HCT116 (cell line): ENCODE results near the gene EXD2. TPM values are rescaled to one million over a fixed set of nuclear protein-coding genes. Genes with fewer than 3 reads are reported as not detected.

Experiments used
- CEBPB ChIP-seq: IDR thresholded peaks from 2 replicates; pipeline ENCODE4 v1.6.1; 2012; ENCODE audit warnings: low read depth
- EZH2phosphoT487 ChIP-seq: fragments of 200-600 bp; IDR thresholded peaks from 2 replicates; pipeline ENCODE4 v1.6.1; 2018; ENCODE audit warnings: antibody characterized with exemption, borderline replicate concordance
- FOSL1 ChIP-seq: IDR thresholded peaks from 2 replicates; pipeline ENCODE4 v1.6.1; 2012; ENCODE audit warnings: low read depth
- JUND ChIP-seq: IDR thresholded peaks from 2 replicates; pipeline ENCODE4 v1.6.1; 2012
- TCF7L2 ChIP-seq: IDR thresholded peaks from 2 replicates; pipeline ENCODE4 v1.7.0; 2011; ENCODE audit warnings: borderline replicate concordance, inconsistent platforms; ENCODE audit not compliant: insufficient read depth, insufficient read length; ENCODE audit errors: extremely low read depth
- ZBTB33 ChIP-seq: IDR thresholded peaks from 2 replicates; pipeline ENCODE4 v1.6.1; 2011; ENCODE audit warnings: mild to moderate bottlenecking, low read length, moderate library complexity; ENCODE audit not compliant: insufficient replicate concordance; ENCODE audit errors: extremely low read depth
- ZFX ChIP-seq: fragments of 450-650 bp; IDR thresholded peaks from 2 replicates; pipeline ENCODE4 v1.6.1; 2017
- ZNF274 ChIP-seq: fragments of 200-500 bp; sonication (Bioruptor generic); IDR thresholded peaks from 2 replicates; pipeline ENCODE4 v1.6.1; 2014; ENCODE audit warnings: mild to moderate bottlenecking, low read depth, low read length, inconsistent platforms
- total RNA-seq: library from RNA; stranded (reverse); gene quantifications from one replicate; pipeline ENCODE4 v1.2.1, GENCODE V29; 2021; ENCODE audit not compliant: unreplicated experiment
- TF ChIP-seq, protein P1 (sequence below): IDR thresholded peaks from 2 replicates; pipeline ENCODE4 v1.6.1; 2012
- TF ChIP-seq, protein P2 (sequence below): IDR thresholded peaks from 2 replicates; pipeline ENCODE4 v1.6.1; 2012; ENCODE audit warnings: low read depth

Gene EXD2
- total RNA-seq, 1 experiment from 2014 or later = 20.2 TPM

- TF ChIP-seq ZBTB33 (no peak), JUND (no peak), EZH2phosphoT487 (no peak), FOSL1 (no peak), ZFX (no peak), TCF7L2 (no peak), CEBPB (no peak), ZNF274 (no peak)
- TF ChIP-seq, protein P1, sequence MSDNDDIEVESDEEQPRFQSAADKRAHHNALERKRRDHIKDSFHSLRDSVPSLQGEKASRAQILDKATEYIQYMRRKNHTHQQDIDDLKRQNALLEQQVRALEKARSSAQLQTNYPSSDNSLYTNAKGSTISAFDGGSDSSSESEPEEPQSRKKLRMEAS = no peak
- TF ChIP-seq, protein P2, sequence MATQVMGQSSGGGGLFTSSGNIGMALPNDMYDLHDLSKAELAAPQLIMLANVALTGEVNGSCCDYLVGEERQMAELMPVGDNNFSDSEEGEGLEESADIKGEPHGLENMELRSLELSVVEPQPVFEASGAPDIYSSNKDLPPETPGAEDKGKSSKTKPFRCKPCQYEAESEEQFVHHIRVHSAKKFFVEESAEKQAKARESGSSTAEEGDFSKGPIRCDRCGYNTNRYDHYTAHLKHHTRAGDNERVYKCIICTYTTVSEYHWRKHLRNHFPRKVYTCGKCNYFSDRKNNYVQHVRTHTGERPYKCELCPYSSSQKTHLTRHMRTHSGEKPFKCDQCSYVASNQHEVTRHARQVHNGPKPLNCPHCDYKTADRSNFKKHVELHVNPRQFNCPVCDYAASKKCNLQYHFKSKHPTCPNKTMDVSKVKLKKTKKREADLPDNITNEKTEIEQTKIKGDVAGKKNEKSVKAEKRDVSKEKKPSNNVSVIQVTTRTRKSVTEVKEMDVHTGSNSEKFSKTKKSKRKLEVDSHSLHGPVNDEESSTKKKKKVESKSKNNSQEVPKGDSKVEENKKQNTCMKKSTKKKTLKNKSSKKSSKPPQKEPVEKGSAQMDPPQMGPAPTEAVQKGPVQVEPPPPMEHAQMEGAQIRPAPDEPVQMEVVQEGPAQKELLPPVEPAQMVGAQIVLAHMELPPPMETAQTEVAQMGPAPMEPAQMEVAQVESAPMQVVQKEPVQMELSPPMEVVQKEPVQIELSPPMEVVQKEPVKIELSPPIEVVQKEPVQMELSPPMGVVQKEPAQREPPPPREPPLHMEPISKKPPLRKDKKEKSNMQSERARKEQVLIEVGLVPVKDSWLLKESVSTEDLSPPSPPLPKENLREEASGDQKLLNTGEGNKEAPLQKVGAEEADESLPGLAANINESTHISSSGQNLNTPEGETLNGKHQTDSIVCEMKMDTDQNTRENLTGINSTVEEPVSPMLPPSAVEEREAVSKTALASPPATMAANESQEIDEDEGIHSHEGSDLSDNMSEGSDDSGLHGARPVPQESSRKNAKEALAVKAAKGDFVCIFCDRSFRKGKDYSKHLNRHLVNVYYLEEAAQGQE = no peak
Measured at GRCh38 chr14:69270795-69271708, 79.8 kb downstream of the EXD2 start (continued).
